ENCODE measurements around the gene KRTAP4-9.
A peak's percentile ranks its signal among the peaks of the same experiment; 100 is the strongest.
"Not testable (repeated sequence)": the region's sequence is repeated elsewhere in the genome, so short reads cannot be mapped to it uniquely, and the experiment has no call there.

KRTAP4-9 gene

DNA sequence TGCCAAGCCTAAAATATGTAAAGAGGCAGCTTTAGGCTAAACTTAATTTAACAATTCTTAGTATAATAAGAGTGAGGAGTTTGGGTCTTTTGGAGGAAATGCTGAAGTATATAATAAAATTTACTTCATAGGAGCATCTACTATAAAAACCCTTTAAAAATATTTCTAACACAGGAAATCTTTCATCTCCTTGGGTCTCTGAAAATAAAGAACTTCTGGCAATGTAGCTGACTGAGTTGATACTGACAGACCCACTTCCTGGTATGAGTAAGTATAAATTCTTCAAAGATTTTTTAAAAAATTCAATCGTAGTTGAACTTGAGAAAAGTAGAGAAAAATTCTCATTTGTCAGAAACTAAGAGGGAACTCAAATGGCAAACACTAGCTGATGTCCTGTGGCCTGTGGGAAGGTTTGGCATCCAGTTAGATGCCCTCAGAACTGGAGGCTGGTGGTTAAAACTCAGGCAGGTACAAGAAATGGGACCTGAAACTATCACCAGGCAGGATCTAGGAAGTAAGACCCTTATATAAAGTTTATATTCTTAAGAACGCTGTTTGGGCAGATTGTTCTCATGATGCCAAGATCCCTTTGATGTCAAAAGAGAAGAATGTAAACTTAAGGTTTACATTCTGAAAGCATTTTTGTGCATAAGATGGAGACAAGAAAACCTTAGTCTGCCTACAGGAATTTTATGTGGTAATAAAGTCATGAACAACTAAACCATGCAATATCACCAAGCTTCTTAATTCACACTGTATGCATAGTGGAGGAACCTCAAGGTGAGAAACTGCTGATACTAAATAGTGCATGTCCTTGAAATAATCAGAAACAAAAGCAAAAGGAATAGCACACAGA is 28.9 kb downstream of the KRTAP4-9 start:
- DNase-seq: no peak

DNA sequence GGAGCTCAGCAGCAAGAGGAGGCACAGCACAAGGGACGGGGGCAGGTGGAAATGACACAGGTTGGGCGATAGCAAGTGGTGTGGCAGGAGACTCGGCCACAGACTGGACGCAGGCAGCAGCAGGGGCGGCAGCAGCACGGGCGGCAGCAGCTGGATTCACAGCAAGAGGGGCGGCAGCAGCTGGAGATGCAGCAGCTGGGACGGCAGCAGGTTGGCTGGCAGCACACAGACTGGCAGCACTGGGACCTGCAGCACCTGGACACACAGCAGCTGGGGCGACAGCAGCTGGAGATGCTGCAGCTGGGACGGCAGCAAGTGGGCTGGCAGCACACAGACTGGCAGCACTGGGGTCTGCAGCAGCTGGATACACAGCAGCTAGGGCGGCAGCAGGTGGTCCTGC is 34.7 kb downstream of the KRTAP4-9 start:
- DNase-seq: not testable (repeated sequence)

DNA sequence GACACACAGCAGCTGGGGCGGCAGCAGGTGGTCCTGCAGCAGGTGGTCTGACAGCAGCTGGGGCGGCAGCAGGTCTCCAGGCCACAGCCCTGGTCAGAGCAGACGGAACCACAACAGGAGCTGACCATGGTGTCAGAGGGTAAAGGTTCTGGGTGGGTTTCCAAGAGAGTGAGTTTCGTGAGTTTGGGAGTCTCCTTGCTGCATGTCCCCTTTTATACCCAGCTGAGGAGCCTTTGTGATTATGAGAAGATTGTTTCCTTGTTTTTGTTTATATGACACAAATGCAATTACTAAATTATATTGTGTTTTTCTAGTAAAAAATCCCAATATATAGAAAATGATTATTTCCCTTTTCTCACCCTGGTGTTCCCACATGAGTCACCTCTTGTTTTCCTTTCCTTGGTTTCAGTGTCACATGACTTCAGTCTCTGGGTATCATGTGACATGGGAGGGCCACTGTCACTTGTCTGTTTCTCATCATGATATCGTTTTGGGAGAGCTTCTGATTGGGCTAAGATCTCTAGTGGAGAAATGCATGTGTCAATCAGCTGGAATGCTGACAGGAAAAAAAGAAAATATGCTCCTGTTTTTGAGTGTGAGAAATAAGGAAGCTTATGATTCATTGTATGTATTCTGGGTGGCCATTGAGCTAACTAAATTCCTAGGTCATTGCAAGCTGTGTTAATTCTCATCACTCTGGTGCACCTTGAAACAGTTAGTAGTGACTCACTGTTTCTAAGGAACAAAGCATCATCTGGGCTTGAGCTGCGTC is 35.4 kb downstream of the KRTAP4-9 start, which contains the start of gene KRTAP4-6:
KRTAP4-6 (minus strand) TSS at position 185 of the 772 bp plus-strand sequence; CDS start at position 128, 57 bp downstream.
- DNase-seq: no peak

DNA sequence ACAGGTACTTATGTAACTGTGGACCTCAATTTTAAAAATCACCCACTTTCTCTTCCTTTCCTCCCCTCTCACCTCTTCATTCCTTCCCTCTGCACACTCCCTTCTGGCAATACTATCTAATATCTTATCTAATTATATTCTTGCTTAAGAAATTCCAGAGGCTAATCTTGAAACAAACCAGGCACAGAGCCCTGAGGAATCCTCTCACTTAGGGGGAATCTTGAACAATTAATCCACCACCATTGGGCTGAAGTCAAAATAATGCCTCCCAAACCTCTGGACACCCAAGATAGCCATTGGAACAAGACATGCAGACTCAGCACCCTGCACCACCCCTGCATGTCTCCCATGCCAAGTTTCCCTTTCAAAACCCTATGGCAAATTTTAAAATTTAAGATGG is 36.2 kb downstream of the KRTAP4-9 start:
- no peak for DNase-seq

DNA sequence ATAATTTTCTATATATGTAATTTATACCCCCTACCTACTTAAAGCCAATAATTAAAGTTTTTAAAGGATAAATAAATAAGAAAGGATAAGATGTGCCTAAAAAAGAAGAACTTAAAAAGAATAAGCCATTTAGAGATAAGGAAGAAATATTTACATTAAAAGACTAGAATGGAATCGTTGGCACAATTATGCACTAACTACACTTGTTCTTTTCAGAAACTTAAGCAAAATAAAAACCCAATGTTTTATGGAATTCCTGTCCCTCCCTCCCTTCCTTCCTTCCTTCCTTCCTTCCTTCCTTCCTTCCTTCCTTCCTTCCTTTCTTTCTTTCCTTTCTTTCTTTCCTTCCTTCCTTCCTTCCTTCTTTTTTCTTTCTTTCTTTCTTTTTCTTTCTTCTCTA is 39.7 kb downstream of the KRTAP4-9 start:
- no peak for DNase-seq

DNA sequence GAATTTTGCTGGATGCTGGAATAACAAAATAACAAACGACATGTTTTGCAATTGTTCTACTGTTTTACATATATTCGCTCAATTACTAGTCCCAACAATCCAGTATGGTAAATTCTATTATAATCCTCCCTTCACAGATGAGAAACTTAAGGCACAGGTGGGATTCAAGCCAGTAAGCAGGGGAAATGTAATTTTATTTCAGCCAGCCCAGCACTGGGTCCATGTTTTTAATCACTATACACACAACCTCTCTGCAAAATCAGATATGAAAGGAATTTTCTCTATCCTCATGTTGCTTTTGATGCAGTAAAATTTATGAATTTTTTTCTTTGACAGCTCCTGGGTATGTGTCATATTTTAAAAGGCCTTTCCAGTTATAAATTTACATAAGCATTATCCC is 40.1 kb downstream of the KRTAP4-9 start:
- DNase-seq: no peak

DNA sequence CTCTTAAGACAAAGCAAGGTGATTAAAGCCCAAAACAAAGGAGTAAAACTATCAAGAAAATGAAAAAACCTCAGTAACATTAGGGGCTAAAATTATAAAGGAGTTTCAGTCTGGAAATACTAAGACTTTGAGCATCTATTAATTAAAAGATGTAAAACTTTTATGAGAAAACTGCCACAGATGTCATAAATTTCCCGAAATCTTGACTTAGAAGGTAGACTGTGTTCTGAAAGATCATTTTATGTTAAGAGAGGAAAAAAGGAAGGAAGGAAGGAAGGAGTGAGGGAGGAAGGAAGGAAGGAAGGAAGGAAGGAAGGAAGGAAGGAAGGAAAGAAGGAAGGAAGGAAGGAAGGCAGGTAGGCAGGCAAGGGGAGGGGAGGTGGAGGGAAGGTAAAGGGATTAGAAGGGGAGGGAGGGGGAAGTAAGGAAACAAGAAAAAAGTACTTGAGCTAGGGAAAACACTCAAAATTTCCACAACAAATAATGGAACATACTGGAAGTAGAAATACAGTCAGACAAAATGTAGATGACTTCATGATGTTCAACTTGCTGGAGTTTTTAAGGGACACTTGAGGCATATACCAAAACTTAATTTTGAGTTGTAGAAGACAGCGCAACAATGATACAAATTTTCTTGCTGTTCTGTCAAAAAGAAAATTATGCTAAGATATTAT is 42.5 kb downstream of the KRTAP4-9 start:
- DNase-seq: no peak

DNA sequence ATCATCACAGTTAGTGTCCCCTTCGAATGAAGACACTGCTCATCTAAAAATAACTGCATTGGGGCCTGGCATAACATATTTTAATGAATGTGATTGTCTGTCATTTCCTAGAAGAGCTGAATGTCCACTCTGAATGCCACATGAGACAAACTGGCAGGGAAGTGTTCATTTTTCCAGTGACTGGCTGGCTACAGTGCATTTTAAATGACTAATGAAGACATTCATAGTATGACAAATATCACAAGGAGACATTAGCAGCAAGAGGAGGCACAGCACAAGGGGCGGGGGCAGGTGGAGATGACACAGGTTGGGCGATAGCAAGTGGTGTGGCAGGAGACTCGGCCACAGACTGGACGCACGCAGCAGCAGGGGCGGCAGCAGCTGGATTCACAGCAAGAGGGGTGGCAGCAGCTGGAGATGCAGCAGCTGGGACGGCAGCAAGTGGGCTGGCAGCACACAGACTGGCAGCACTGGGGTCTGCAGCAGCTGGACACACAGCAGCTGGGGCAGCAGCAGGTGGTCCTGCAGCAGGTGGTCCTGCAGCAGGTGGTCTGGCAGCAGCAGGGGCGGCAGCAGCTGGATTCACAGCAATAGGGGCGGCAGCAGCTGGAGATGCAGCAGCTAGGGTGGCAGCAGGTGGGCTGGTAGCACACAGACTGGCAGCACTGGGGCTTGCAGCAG is 43.9 kb downstream of the KRTAP4-9 start:
- not testable (repeated sequence) for DNase-seq

DNA sequence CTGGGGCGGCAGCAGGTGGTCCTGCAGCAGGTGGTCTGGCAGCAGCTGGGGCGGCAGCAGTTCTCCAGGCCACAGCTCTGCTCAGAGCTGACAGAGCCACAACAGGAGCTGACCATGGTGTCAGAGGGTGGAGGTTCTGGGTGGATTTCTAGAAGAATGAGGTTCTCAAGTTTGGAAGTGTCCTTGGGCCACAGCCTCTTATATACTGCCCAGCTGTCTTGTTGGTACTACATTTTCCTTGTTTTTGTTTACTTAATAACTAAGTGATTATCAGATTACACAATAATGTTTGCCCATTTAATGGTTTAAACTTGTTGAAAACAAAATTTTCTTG is 44.4 kb downstream of the KRTAP4-9 start, which contains the start of gene KRTAP4-5:
KRTAP4-5 (minus strand) TSS at position 174 of the 334 bp plus-strand sequence; CDS start at position 116, 58 bp downstream.
- DNase-seq: no peak

DNA sequence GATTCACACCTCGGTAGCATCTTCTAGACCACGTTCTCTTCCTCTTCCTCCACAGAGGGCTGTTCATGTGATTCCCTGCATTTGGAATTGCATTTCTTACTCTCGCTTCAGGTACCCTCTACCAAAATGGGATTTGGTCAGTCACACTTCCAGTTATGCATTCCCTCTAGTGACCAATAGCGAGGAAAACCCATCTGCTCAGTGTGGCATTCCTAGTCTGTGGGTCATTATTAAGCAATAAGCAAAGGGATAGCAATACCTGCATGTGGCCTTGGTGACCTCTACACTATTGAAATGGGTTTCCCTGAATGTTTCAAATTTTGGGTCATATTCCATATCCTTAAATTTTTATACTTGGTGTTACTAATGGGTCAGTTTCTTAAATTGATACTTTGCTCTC is 44.8 kb downstream of the KRTAP4-9 start:
- DNase-seq: no peak

DNA sequence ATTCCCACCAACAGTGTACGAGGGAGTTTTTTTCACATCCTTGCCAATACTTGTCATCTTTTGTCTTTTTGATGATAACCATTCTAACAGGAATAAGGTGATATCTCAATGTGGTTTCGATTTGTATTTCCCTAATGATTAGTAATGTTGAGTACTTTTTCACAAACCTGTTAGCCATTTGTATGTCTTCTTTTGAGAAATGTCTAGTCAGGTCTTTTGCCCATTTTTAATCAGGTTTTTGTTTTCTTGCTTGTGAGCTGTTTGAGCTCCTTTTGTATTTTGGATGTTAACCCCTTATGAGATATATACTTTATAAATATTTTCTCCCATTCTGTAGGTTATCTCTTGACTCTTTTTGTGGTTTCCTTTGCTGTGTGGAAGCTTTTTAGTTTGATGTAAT is 46.3 kb downstream of the KRTAP4-9 start:
- no peak for DNase-seq

DNA sequence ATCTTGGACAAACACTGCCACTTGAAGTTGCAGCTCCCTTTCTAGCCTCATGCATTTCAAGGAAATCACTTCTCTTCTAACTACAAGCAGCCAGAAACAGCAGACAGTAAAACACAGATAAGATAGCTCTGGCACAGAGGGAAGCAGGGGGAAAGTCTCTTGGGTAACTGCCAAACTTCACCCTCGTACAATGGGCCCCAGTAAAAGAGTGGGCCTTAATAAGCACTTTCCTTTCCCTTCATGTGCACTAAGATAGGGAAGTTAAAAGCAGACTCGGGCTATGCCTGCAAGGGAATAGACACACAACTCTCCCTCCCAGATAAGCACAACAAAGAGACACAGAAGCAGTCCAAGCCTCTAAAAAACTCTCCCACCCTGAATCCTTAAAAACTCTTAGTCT is 48.7 kb downstream of the KRTAP4-9 start:
- DNase-seq: peak; percentile 67

Measured in islet precursor cell (in vitro differentiated cells).